Stimulated activated CD8-positive, alpha-beta memory T cell treated with anti-CD3 and anti-CD28 coated beads, Interleukin-4, amount 100 ng/mL, for 48 hours (primary cell): ENCODE data around the gene RASGRP1.

ENCODE experiments used
- DNase-seq: peaks from one replicate; pipeline ENCODE4 v3.0.0-alpha.2; 2020

RASGRP1 gene

DNA sequence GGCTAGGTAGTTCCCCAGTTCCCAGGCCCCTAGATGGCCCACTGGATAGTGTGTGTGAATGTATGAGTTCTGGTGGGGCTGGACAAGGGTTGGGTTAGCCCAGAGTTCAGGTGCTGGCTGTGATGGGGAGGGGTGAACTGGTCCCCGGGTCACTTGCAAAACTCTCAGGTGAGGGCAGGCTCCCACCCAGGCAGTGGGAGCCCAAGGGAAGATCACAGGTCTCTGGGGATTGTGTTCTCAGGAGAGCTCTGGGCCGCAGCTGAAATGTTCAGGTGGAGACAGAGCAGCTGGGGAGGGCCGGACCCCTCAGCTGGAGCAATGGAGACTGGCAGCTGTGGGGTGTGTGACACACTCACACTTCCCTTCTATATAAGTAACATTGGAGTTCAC, 123.5 kb downstream of the RASGRP1 start:
- no peak for DNase-seq

DNA sequence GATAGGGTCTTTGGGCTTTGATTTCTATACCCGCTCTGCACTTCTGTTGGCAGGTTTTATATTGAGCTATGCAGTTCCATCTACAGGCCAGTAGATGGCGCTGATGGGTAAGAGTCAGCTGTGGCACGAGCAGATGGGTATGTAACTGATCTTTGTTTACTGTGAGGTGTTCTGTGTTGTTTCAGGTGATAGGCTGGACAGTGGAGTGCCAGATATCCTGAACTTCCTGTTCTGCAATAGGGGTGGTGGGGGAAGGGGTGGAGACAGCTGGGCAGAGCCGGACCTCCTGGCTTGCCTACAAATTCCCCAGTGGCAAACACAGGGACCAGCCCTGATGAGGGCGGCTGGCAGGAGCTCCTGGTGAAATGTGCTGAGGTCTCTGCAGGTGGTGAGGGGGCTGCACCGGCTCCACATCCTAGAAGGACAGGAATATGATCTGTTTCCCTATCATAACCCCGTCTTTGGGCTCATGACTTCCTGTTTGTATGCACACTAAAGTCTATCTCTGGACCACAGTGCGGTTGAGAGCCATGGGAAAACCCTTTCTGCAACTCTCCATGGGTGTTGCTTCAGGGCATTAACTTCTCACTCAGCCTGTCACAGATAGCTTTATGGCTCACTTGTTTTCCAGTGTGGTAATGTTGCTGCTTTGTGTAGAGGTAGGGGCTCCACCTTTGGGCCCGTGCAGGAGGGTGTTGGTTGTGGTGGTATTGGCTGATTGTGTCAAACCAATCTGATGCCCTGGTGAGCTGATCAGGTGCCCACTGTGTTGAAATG, 124.1 kb downstream of the RASGRP1 start:
- DNase-seq = peak; percentile 50
